Neural cell (in vitro differentiated cells): Measurements from ENCODE around the gene MC1R. TPM values are rescaled to one million over a fixed set of nuclear protein-coding genes. Genes with fewer than 3 reads are reported as not detected.

Experiments used
- H2AFZ ChIP-seq: fragments of 200-600, 300-800 bp; sonication (generic), shearing (Covaris generic); 2 replicates; pipeline ENCODE4 v1.6.0; 2014; ENCODE audit warnings: low read depth, mild to moderate bottlenecking, antibody characterized with exemption, low read length, moderate library complexity
- H3F3A ChIP-seq: fragments of 200-600 bp; shearing (Covaris generic); 2 replicates; pipeline ENCODE4 v1.6.1; 2016; ENCODE audit warnings: mild to moderate bottlenecking, moderate library complexity, mixed read lengths, antibody characterized with exemption, low read length; ENCODE audit not compliant: insufficient read depth, poor library complexity, severe bottlenecking
- H3K27ac ChIP-seq: fragments of 200-600, 300-800 bp; sonication (generic), shearing (Covaris generic); 2 replicates; pipeline ENCODE4 v1.5.1; 2014; ENCODE audit warnings: mild to moderate bottlenecking, low read length, moderate library complexity
- H3K27me3 ChIP-seq: fragments of 300-800, 200-600 bp; sonication (generic), shearing (Covaris generic); 2 replicates; pipeline ENCODE4 v1.6.0; 2014; ENCODE audit warnings: mild to moderate bottlenecking, low read depth, low read length, moderate library complexity; ENCODE audit not compliant: insufficient read depth
- H3K36me3 ChIP-seq: fragments of 300-800, 200-600 bp; sonication (generic), shearing (Covaris generic); 2 replicates; pipeline ENCODE4 v1.5.1; 2014; ENCODE audit warnings: mild to moderate bottlenecking, antibody characterized with exemption, low read length, moderate library complexity; ENCODE audit not compliant: insufficient read depth
- H3K4me2 ChIP-seq: fragments of 300-800, 200-600 bp; sonication (generic), shearing (Covaris generic); 2 replicates; pipeline ENCODE4 v1.6.0; 2014; ENCODE audit warnings: mild to moderate bottlenecking, low read length
- H3K4me3 ChIP-seq: fragments of 300-800, 200-600 bp; sonication (generic), shearing (Covaris generic); 2 replicates; pipeline ENCODE4 v1.5.1; 2014; ENCODE audit warnings: mild to moderate bottlenecking, low read length, moderate library complexity
- H3K79me2 ChIP-seq: fragments of 200-600 bp; shearing (Covaris generic); replicated peaks from 2 replicates; pipeline ENCODE4 v1.6.0; 2014; ENCODE audit warnings: mild to moderate bottlenecking, low read length, moderate library complexity; ENCODE audit not compliant: insufficient read depth
- H3K9ac ChIP-seq: fragments of 300-800, 200-600 bp; sonication (generic), shearing (Covaris generic); 2 replicates; pipeline ENCODE4 v1.6.1; 2016; ENCODE audit warnings: mild to moderate bottlenecking, low read length, mixed read lengths
- H3K9me2 ChIP-seq: fragments of 200-600 bp; shearing (Covaris generic); 2 replicates; pipeline ENCODE4 v1.6.1; 2016; ENCODE audit warnings: mild to moderate bottlenecking, low read length, mixed read lengths; ENCODE audit not compliant: insufficient read depth
- H3K9me3 ChIP-seq: fragments of 200-600, 300-800 bp; sonication (generic), shearing (Covaris generic); 2 replicates; pipeline ENCODE4 v1.6.1; 2016; ENCODE audit warnings: mild to moderate bottlenecking, mixed run types, low read length, moderate library complexity, mixed read lengths
- H4K20me1 ChIP-seq: fragments of 200-600 bp; shearing (Covaris generic); 2 replicates; pipeline ENCODE4 v1.6.1; 2016; ENCODE audit warnings: mild to moderate bottlenecking, mixed run types; ENCODE audit not compliant: insufficient read depth
- EP300 ChIP-seq: fragments of 450-650 bp; conservative IDR thresholded peaks from 2 replicates; pipeline ENCODE4 v1.6.1; 2014; ENCODE audit warnings: antibody characterized with exemption, mild to moderate bottlenecking, moderate library complexity; ENCODE audit not compliant: poor library complexity, severe bottlenecking
- EZH2 ChIP-seq: fragments of 200-600, 300-800 bp; shearing (Covaris generic), sonication (generic); IDR thresholded peaks from 2 replicates; pipeline ENCODE4 v1.6.1; 2014; ENCODE audit warnings: antibody characterized with exemption, low read length, borderline replicate concordance, mild to moderate bottlenecking; ENCODE audit not compliant: insufficient read depth, poor library complexity, severe bottlenecking
- MXI1 ChIP-seq: fragments of 450-650 bp; conservative IDR thresholded peaks from 2 replicates; pipeline ENCODE4 v1.6.1; 2014; ENCODE audit warnings: antibody characterized with exemption, mild to moderate bottlenecking; ENCODE audit not compliant: poor library complexity, severe bottlenecking
- POLR2AphosphoS5 ChIP-seq: IDR thresholded peaks from 2 replicates; pipeline ENCODE4 v1.6.1; 2012
- RAD21 ChIP-seq: fragments of 450-650 bp; conservative IDR thresholded peaks from 2 replicates; pipeline ENCODE4 v1.6.1; 2014; ENCODE audit warnings: antibody characterized with exemption, mild to moderate bottlenecking, moderate library complexity
- SMC3 ChIP-seq: fragments of 450-650 bp; conservative IDR thresholded peaks from 2 replicates; pipeline ENCODE4 v1.6.1; 2014; ENCODE audit warnings: antibody characterized with exemption, mild to moderate bottlenecking, moderate library complexity; ENCODE audit not compliant: poor library complexity
- TAF1 ChIP-seq: IDR thresholded peaks from 2 replicates; pipeline ENCODE4 v1.6.1; 2012; ENCODE audit warnings: low read depth
- polyA plus RNA-seq: library from polyadenylated mRNA; depleted of rRNA; stranded (reverse); fragments of >200 nt; gene quantifications from 2 replicates; pipeline ENCODE4 v1.2.3, GENCODE V29; 2014
- TF ChIP-seq, protein P1 (sequence below): IDR thresholded peaks from 2 replicates; pipeline ENCODE4 v1.6.1; 2012; ENCODE audit warnings: borderline replicate concordance
- TF ChIP-seq, protein P2 (sequence below): fragments of 450-650 bp; IDR thresholded peaks from 2 replicates; pipeline ENCODE4 v1.5.1; 2014; ENCODE audit warnings: antibody characterized with exemption, mild to moderate bottlenecking, moderate library complexity; ENCODE audit not compliant: poor library complexity, severe bottlenecking

The MC1R gene
- polyA plus RNA-seq, 1 donor from 2014 or later: 21.3 TPM

DNA sequence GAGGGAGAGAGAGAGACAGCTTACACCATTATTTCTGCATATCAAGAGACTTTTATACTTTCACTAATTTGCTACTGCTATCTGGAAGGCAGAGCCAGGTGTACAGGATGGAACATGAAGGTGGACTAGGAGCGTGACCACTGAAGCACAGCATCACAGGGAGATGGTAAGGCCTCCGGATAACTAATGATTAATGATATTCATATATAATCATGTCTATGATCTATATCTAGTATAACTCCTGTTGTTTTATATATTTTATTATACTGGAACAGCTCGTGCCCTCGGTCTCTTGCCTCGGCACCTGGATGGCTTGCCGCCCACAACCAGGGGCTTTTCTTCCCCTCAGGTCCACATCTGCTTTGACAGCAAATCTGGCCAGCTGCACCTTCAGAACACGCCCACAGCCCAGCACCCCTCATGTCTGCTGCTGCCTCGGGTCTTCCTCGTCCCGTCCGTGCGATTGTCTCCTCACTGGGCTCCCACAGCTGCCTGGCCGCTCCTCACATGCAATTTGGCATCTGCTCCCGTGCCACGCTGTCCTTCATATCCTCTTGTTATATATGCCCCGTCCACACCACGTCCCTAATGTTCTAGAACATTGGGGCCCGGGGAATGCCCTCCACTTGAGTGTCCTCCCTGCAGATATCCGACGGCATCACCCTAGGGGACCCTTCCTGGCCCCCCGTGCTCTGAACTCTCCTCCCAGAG is 19.7 kb downstream of the MC1R start:
- H3K4me2 ChIP-seq: no peak overlapping the region
- H3K4me3 ChIP-seq: no peak overlapping the region
- peaks cover 4% of the 10 kb centered on the region for H3K79me2 ChIP-seq
- H3K9me2 ChIP-seq: no peaks in the 10 kb centered on the region
- H3K36me3 ChIP-seq: peaks cover 20% of the 10 kb centered on the region
- H4K20me1 ChIP-seq: peaks cover 39% of the 10 kb centered on the region
- H3K27ac ChIP-seq: no peak overlapping the region
- no peaks in the 10 kb centered on the region for H3F3A ChIP-seq
- H3K27me3 ChIP-seq: no peaks in the 10 kb centered on the region
- no peaks in the 10 kb centered on the region for H3K9me3 ChIP-seq
- no peak overlapping the region for H3K9ac ChIP-seq
- TF ChIP-seq, protein P1, sequence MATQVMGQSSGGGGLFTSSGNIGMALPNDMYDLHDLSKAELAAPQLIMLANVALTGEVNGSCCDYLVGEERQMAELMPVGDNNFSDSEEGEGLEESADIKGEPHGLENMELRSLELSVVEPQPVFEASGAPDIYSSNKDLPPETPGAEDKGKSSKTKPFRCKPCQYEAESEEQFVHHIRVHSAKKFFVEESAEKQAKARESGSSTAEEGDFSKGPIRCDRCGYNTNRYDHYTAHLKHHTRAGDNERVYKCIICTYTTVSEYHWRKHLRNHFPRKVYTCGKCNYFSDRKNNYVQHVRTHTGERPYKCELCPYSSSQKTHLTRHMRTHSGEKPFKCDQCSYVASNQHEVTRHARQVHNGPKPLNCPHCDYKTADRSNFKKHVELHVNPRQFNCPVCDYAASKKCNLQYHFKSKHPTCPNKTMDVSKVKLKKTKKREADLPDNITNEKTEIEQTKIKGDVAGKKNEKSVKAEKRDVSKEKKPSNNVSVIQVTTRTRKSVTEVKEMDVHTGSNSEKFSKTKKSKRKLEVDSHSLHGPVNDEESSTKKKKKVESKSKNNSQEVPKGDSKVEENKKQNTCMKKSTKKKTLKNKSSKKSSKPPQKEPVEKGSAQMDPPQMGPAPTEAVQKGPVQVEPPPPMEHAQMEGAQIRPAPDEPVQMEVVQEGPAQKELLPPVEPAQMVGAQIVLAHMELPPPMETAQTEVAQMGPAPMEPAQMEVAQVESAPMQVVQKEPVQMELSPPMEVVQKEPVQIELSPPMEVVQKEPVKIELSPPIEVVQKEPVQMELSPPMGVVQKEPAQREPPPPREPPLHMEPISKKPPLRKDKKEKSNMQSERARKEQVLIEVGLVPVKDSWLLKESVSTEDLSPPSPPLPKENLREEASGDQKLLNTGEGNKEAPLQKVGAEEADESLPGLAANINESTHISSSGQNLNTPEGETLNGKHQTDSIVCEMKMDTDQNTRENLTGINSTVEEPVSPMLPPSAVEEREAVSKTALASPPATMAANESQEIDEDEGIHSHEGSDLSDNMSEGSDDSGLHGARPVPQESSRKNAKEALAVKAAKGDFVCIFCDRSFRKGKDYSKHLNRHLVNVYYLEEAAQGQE: no peak
- no peak for TF ChIP-seq EP300
- no peak for TF ChIP-seq SMC3
- TF ChIP-seq POLR2AphosphoS5: no peak
- TF ChIP-seq RAD21: no peak
- TF ChIP-seq TAF1: no peak
- TF ChIP-seq, protein P2, sequence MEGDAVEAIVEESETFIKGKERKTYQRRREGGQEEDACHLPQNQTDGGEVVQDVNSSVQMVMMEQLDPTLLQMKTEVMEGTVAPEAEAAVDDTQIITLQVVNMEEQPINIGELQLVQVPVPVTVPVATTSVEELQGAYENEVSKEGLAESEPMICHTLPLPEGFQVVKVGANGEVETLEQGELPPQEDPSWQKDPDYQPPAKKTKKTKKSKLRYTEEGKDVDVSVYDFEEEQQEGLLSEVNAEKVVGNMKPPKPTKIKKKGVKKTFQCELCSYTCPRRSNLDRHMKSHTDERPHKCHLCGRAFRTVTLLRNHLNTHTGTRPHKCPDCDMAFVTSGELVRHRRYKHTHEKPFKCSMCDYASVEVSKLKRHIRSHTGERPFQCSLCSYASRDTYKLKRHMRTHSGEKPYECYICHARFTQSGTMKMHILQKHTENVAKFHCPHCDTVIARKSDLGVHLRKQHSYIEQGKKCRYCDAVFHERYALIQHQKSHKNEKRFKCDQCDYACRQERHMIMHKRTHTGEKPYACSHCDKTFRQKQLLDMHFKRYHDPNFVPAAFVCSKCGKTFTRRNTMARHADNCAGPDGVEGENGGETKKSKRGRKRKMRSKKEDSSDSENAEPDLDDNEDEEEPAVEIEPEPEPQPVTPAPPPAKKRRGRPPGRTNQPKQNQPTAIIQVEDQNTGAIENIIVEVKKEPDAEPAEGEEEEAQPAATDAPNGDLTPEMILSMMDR: no peak
- no peak overlapping the region for H2AFZ ChIP-seq

DNA sequence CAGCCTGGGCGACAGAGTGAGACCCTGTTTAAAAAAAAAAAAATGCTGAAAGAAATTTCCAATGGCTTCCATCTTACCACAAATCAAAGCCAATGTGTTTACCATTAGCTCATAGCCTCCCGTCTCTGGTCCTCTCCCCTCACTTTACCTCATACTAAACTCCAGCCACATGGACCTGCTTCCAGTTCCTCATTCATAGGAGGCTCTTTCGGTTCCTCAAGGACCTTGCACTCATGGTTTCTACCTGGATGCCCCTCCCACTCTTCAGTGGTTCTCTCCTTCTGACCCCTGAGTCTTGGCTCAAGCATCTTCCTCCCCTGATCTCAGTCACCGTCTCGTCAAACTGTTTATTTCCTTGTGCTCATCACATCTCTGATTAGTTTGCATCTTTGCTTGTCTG is 26.1 kb downstream of the MC1R start:
- Histone ChIP-seq H3K27ac (no peak overlapping the region), H3K9me2 (no peaks in the 10 kb centered on the region), H3K79me2 (peaks cover 4% of the 10 kb centered on the region), H3K27me3 (no peaks in the 10 kb centered on the region), H3K4me2 (no peak overlapping the region), H3K9me3 (no peaks in the 10 kb centered on the region), H4K20me1 (no peaks in the 10 kb centered on the region), H2AFZ (no peak overlapping the region), H3F3A (no peaks in the 10 kb centered on the region), H3K36me3 (peaks cover 7% of the 10 kb centered on the region), H3K9ac (no peak overlapping the region), H3K4me3 (no peak overlapping the region)
- TF ChIP-seq RAD21 (no peak), SMC3 (no peak), EP300 (no peak), MXI1 (no peak), POLR2AphosphoS5 (no peak), TAF1 (no peak), EZH2 (no peak)
- TF ChIP-seq, protein P2: no peak
- TF ChIP-seq, protein P1: no peak
